Fibroblast of mammary gland (primary cell): Measurements from ENCODE around the gene NCOA1.

Experiments
- DNase-seq: peaks from one replicate; pipeline ENCODE4 v3.0.0-alpha.2; 2010; ENCODE audit warnings: low read depth
- H3K4me3 ChIP-seq: 2 replicates; pipeline ENCODE4 v1.5.1; 2011; ENCODE audit warnings: low read depth, mild to moderate bottlenecking, low read length, moderate library complexity; ENCODE audit not compliant: control insufficient read depth
- CTCF ChIP-seq: conservative IDR thresholded peaks from 2 replicates; pipeline ENCODE4 v1.5.1; 2011; ENCODE audit warnings: low read depth, low read length, inconsistent platforms; ENCODE audit not compliant: control insufficient read depth, insufficient read depth

The NCOA1 gene

GRCh38 chr2:24490690-24491541 lies at the start of gene NCOA1:
NCOA1 (plus strand) TSS chr2:24491254; CDS start chr2:24658678, 167,424 bp downstream.
- peak within 1 kb of the TSS; percentile 77 for H3K4me3 ChIP-seq
- no peak for TF ChIP-seq CTCF
- DNase-seq, result peak; percentile 81

- no peak for DNase-seq
- H3K4me3 ChIP-seq, result no peak overlapping the region
- no peak for TF ChIP-seq CTCF
These were observed 42.3 kb upstream of the NCOA1 start for GRCh38 chr2:24448797-24449196.

GRCh38 chr2:24449344-24449743 lies 41.7 kb upstream of the NCOA1 start:
- no peak overlapping the region for H3K4me3 ChIP-seq
- DNase-seq, result no peak
- TF ChIP-seq CTCF, result no peak

DNA sequence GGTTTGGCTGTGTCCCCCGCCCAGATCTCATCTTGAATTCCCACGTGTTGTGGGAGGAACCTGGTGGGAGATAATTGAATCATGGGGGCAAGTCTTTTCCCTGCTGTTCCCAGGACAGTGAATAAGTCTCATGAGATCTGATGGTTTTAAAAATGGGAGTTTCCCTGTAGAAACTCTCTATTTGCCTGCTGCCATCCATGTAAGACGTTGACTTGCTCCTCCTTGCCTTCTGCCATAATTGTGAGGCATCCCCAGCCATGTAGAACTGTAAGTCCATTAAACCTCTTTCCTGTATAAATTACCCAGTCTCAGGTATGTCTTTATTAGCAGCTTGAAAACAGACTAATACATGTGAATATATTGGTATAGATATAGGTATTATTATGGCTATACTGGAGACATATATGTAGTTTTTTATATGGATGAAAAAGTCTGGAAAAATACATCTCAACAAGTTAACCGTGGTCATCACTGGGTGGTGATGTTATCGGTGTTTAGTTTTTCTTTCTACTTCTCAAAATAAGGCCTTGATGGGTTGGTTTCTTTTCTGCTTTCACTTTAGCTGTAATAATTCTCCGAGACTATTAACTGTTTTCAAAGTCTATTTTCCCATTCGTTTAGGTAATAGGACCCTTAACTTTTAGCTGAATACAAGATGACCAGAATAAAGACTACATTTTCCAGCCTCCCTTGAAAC lies 39.1 kb upstream of the NCOA1 start:
- no peak for TF ChIP-seq CTCF
- no peak for DNase-seq
- no peak overlapping the region for H3K4me3 ChIP-seq

DNA sequence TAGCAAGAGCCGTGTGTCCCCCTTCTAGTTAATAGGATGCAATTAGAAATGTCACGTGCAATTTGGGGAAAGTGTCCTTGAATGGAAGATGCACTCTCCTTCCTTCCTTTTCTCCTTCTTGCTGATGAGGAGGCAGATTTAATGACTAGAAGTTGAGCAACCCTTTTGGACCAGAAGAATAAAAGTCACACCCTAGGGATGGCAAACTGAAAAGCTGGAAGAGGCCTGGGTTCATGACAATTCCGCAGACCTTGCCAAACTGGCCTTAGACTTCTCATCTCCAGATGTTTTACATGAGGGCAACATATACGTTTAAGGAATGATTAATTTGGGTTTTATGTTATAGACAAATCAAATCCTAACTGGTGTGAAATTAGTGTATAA lies 38.6 kb upstream of the NCOA1 start:
- no peak overlapping the region for H3K4me3 ChIP-seq
- DNase-seq, result peak; percentile 52
- TF ChIP-seq CTCF, result no peak

DNA sequence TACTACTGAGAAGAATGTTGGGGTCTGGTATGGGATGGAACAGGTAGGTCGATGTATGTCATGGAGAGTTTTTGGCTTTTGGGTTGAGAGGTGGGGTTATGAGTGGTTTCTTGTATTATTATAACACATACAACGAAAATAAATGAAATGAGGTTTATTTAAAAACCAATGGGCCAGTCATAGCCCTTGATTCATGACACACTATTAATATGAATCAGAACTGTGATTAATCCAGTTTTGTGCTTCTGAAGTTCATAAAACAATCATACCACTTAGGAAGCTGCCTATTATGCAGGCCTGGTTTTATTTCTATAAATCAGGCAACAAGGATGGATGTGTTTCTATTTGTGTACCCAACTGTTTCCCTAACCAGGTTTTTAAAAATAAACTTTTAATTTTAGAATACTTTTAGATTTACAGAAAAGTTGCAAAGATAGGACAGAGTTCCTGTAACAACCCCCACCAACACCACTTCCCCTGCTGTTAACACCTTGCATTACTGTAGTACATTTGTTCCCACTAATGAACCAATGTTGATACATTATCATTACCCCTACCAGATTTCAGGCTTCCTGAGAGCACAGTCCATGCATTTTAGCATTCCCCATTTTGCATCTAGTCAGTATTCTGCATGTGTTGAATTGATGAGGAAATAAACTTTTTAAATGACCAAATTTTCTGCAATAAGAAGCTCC lies 37.5 kb upstream of the NCOA1 start:
- peak; percentile 42 for DNase-seq
- no peak overlapping the region for H3K4me3 ChIP-seq
- no peak for TF ChIP-seq CTCF
